ENCODE data around the gene TPTE2.
"Not testable (repeated sequence)": the region's sequence is repeated elsewhere in the genome, so short reads cannot be mapped to it uniquely, and the experiment has no call there.

Gene TPTE2

GRCh38 chr13:19561127-19561582 lies at the start of gene TPTE2:
Gene TPTE2, minus strand, starts transcription at chr13:19561532. Its CDS starts 58,298 bp downstream, at chr13:19503234.
- not testable (repeated sequence) for DNase-seq (ENCODE audit: low read depth)

- DNase-seq (ENCODE audit: low read depth), result no peak
Measured at GRCh38 chr13:19607523-19608078, 46.3 kb upstream of the TPTE2 start.

- no peak for DNase-seq (ENCODE audit: low read depth)
Measured at GRCh38 chr13:19606737-19607136, 45.4 kb upstream of the TPTE2 start.

GRCh38 chr13:19606152-19606551 lies 44.8 kb upstream of the TPTE2 start:
- no peak for DNase-seq (ENCODE audit: low read depth)

GRCh38 chr13:19605161-19605955 lies 44.0 kb upstream of the TPTE2 start:
- no peak for DNase-seq (ENCODE audit: low read depth)

- no peak for DNase-seq (ENCODE audit: low read depth)
Measured at GRCh38 chr13:19604306-19604705, 43.0 kb upstream of the TPTE2 start.

GRCh38 chr13:19601749-19602725 lies 40.7 kb upstream of the TPTE2 start:
- DNase-seq (ENCODE audit: low read depth), result no peak

- no peak for DNase-seq (ENCODE audit: low read depth)
Measured at GRCh38 chr13:19597523-19597922, 36.2 kb upstream of the TPTE2 start.

GRCh38 chr13:19596960-19597361 lies 35.6 kb upstream of the TPTE2 start:
- DNase-seq (ENCODE audit: low read depth), result no peak

GRCh38 chr13:19596086-19596485 lies 34.8 kb upstream of the TPTE2 start:
- DNase-seq (ENCODE audit: low read depth), result no peak

- no peak for DNase-seq (ENCODE audit: low read depth)
Measured at GRCh38 chr13:19592657-19593180, 31.4 kb upstream of the TPTE2 start.

- no peak for DNase-seq (ENCODE audit: low read depth)
Measured at GRCh38 chr13:19591864-19592263, 30.5 kb upstream of the TPTE2 start.

GRCh38 chr13:19590423-19590822 lies 29.1 kb upstream of the TPTE2 start:
- no peak for DNase-seq (ENCODE audit: low read depth)

GRCh38 chr13:19589312-19589711 lies 28.0 kb upstream of the TPTE2 start:
- DNase-seq (ENCODE audit: low read depth), result no peak

GRCh38 chr13:19587635-19588300 lies 26.4 kb upstream of the TPTE2 start:
- no peak for DNase-seq (ENCODE audit: low read depth)

- no peak for DNase-seq (ENCODE audit: low read depth)
Measured at GRCh38 chr13:19586904-19587634, 25.7 kb upstream of the TPTE2 start.

GRCh38 chr13:19581675-19582074 lies 20.3 kb upstream of the TPTE2 start:
- no peak for DNase-seq (ENCODE audit: low read depth)

GRCh38 chr13:19575230-19575629 lies 13.9 kb upstream of the TPTE2 start:
- no peak for DNase-seq (ENCODE audit: low read depth)

- no peak for DNase-seq (ENCODE audit: low read depth)
Measured at GRCh38 chr13:19573120-19573716, 11.9 kb upstream of the TPTE2 start.

- no peak for DNase-seq (ENCODE audit: low read depth)
Measured at GRCh38 chr13:19572280-19572679, 10.9 kb upstream of the TPTE2 start.
